ENCODE data around the gene LRRK1.

DNA sequence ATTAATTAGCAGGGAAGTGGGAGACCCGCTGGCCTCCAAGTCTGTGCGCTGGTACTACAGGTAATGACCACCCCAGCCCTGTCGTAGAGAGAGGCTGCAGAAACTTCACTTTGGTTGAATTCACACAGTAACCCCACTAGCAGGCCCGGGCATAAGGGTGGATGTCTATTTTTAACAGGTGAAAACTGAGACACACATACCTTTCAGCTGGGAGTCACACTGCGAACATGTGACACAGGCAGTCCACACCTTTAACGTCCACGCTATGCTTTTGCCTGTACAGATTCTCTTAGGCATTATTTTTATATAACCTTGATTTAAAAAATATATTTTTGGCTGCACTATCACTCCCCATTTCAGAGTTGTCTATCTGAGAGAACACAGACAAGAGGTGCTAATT is 3.9 kb downstream of the LRRK1 start:
- no peak for TF ChIP-seq CTCF (IDR thresholded peaks at IDR 0.05)
- no peak for TF ChIP-seq POLR2A (IDR thresholded peaks at IDR 0.05)

All from sigmoid colon (tissue), 3 donors.